ENCODE data around the gene LRIG1.

DNA sequence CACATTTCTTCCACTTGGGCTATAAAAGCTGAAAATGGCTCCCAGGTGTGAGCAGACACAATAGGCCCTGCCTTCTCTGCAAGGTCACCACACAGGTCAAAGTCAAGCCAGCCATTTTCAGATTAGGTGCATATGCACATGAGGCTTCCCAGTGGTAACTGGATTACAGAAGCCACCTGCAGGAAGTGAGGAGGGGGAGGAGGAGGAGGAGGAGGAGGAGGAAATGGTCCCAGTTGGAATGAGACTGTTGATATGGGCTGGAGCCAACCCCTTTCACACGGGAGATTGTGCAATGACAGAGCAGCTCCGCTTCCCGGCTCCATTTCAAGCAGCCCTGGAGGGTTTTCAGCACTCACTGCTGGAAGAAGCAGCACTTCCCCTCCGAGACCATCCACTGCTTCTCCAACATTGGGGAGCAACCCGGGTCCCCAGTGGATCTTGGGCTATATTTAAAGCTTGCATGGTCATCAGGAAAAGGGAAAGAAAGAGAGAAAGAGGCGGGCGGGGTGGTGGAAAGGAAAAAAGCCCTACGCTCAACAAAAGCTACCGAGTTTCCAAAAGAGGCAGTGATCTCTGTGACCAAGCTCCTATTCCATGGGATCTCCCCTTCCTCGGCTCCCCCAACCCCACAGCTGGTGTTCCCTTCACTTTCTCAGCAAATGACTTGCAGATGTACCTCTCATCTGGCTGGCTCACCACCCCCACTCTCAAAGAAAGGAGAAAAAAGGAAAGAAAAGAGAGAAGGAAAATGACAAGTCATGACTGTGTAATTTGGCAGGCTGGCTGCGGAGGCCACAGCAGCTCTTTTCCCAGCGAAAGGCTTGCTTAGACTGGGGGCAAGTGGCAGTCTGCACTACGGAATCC is 58.3 kb downstream of the LRIG1 start:
- TF ChIP-seq, protein P1, sequence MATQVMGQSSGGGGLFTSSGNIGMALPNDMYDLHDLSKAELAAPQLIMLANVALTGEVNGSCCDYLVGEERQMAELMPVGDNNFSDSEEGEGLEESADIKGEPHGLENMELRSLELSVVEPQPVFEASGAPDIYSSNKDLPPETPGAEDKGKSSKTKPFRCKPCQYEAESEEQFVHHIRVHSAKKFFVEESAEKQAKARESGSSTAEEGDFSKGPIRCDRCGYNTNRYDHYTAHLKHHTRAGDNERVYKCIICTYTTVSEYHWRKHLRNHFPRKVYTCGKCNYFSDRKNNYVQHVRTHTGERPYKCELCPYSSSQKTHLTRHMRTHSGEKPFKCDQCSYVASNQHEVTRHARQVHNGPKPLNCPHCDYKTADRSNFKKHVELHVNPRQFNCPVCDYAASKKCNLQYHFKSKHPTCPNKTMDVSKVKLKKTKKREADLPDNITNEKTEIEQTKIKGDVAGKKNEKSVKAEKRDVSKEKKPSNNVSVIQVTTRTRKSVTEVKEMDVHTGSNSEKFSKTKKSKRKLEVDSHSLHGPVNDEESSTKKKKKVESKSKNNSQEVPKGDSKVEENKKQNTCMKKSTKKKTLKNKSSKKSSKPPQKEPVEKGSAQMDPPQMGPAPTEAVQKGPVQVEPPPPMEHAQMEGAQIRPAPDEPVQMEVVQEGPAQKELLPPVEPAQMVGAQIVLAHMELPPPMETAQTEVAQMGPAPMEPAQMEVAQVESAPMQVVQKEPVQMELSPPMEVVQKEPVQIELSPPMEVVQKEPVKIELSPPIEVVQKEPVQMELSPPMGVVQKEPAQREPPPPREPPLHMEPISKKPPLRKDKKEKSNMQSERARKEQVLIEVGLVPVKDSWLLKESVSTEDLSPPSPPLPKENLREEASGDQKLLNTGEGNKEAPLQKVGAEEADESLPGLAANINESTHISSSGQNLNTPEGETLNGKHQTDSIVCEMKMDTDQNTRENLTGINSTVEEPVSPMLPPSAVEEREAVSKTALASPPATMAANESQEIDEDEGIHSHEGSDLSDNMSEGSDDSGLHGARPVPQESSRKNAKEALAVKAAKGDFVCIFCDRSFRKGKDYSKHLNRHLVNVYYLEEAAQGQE (IDR thresholded peaks at IDR 0.05; ENCODE audit: insufficient read depth in 1 of 2, low read depth in 2 of 2, low read length in 2 of 2): peak in 1 of 2 experiments; percentile 52; a peak in 1 of 4 replicates
- TF ChIP-seq SIN3A (IDR thresholded peaks at IDR 0.05; ENCODE audit: borderline replicate concordance, insufficient read depth, low read length) (peak; percentile 80; the same call in 1 of the 2 replicates), POLR2AphosphoS5 (IDR thresholded peaks at IDR 0.05; ENCODE audit: low read depth, low read length) (no peak)

All from PFSK-1 (cell line).